NCI-H2107 treated with DMSO at 0.1 percent for 48 hours (cell line): Measurements from ENCODE around the gene MESP1.

Experiments used
- DNase-seq: peaks from one replicate; lab custom pipeline; 2025; ENCODE audit not compliant: unreplicated experiment; lab: John Stamatoyannopoulos, UW

Gene MESP1

DNA sequence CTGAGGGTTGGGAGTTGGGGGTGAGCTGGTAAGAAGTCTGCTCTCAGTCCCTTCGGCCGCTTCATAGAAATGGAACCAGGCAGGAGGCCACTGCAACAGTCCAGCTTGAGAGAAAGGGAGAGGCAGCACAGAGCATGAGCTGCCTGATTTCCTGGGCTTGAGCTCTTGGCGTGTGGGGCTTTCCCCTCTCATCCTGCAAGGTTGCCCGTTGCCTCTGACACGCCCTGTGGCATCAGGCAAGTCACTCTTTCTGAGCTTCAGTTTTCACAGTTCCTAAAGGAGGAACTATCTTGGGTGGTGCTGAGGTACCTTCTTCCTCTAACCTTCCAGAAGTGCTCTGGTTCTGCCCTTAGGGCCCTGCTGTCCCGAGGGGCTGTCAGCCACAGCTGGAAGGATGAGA is 30.0 kb upstream of the MESP1 start:
- no peak for DNase-seq

GRCh38 chr15:89780601-89781000 is 29.6 kb upstream of the MESP1 start:
- DNase-seq: no peak

- DNase-seq: no peak
These were observed 27.8 kb upstream of the MESP1 start for GRCh38 chr15:89778861-89779260.

GRCh38 chr15:89777782-89778380 is 26.8 kb upstream of the MESP1 start:
- DNase-seq: no peak

DNA sequence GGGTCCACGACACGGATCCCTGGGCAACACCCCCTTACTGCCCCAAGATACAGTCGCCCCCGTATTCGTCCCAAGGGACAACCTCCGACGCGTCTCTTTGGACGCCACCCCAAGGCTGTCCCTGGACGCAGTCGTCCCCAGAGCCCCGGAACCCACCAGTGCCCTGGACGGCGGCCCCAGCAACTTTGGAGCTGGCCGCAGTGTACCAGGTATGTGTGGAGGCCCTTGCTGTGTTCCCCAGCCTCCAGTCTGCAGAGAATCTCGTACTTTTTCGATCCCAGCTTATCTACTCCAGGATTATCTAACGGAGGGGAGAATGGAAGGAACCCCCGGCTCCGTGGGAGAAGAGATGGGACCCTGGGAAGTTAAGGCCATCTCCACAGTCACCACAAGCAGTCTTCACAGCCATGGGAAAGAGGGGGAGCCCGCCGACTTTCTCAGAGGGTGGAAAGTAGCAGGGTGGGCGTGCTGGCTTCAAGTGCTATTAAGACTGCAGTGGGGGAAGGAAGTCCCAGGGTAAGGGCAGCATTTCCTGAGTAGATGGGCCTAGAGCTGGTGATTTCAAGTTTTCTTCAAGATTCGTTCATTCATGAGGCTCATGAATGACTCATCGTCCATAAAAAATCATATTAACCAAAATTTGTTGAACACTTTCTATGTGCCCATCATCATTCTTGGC is 26.2 kb upstream of the MESP1 start:
- no peak for DNase-seq

- no peak for DNase-seq
These were observed 25.4 kb upstream of the MESP1 start, which contains the start of gene MESP2 for GRCh38 chr15:89776274-89777072. TSS of gene MESP2 (plus strand) at chr15:89776332. CDS start at chr15:89776358, 26 bp downstream.

DNA sequence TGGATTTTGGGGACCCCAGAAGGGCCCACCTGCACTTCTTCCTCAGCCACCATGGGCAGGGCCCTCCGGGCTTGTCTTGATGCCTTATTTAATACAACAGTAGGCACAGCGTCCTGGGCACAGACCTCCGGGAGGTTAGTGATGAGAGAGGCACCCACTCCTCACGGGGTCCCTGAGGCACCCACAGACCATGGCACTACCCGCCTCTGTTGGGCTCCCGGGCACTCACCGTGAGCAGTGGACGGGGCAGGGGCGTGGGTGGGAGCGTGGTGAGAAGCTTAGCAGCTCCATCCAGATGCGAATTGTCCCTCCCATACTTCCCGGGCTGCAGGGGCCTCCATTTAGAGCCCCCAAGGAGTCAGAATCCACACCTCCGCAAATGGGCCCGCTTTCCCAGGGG is 24.8 kb upstream of the MESP1 start:
- no peak for DNase-seq

- no peak for DNase-seq
These were observed 23.4 kb upstream of the MESP1 start for GRCh38 chr15:89774492-89774891.

DNA sequence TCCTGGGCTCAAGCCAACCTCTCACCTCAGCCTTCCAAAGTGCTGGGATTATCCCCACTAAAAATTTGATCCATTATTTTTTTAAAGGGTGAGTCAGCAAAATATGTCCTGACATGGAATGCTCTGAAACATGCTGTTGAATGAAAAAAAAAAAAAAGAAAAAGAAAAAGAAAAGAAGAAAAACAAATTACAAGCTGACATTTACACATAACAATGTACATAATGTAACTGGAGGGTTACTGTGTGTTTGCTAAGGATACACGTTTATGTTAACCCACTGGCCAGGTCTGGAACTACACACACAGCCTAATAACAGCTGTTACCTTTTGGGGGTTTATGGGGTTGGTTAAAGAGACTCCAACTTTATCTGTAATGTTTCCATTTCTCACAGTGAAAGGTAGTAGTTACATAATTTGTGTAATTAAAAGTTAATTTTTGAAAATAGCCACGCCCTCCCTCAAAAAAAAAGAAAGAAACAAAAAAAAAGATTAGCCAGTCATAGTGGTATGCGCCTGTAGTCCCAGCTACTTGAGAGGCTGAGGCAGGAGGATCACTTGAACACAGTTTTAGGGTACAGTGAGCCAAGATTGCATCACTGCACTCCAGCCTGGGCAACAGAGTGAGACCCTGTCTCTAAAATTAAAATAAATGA is 22.0 kb upstream of the MESP1 start:
- DNase-seq: no peak

DNA sequence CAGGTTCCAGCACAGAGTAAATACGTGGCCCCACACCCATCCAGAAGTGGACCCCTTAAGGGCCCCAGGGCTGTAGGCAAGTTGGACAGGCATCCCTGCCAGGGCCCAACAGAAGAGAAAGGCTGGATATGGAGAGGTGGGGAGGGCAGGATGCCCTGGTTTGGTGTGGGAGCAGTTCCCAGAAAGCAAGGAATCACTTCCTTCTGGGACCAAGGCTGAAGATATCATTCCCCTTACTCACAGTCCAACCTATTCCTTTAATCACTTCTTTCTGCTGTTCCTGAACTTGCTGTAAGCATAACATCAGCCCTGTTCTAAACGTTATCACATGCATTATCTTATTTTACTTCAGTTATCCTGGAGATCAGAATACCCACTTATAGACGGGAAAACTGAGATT is 19.0 kb upstream of the MESP1 start:
- no peak for DNase-seq

DNA sequence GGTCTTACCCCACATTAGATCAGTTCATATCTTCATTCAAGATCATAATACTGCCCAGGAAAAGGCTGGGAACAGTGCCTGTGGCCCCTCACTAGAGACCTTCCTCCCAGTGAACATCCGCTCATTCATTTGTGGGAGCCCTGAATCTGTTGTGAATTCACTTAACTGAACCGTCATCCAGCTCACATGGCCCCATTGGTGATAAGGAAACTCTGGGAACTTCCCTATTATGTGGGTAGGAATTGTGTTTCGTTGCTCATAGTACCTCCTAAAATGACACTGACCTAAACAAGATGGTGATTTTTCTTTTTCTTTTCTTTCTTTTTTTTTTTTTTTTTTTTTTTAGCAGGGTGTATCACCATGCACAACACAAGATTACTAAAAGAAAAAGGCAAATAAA is 18.3 kb upstream of the MESP1 start:
- no peak for DNase-seq

- DNase-seq: no peak
These were observed 17.0 kb upstream of the MESP1 start for GRCh38 chr15:89768071-89768500.

- no peak for DNase-seq
These were observed 16.4 kb upstream of the MESP1 start for GRCh38 chr15:89767411-89767915.

- no peak for DNase-seq
These were observed 15.6 kb upstream of the MESP1 start for GRCh38 chr15:89766357-89767311.

DNA sequence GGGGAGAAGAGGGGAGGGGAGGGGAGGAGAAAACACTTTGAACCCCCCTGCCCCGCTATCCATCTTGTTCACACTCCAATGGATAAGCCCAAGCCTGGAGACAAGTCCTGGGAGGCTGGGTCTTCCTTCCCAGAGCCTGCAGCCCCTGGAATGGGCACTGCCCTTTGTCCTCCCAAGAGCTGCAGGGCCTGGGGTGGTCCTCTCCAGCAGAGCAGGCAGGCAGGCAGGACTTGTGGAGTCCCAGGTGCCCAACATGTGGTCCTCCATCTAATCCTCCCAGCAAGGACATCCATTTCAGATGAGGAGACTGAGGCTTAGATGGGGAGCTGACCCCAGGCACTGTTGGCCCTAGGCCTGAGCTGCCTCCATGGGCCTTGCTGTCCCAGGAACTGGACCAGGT is 14.6 kb upstream of the MESP1 start:
- no peak for DNase-seq

- DNase-seq: no peak
These were observed 10.9 kb upstream of the MESP1 start for GRCh38 chr15:89761929-89762328.

DNA sequence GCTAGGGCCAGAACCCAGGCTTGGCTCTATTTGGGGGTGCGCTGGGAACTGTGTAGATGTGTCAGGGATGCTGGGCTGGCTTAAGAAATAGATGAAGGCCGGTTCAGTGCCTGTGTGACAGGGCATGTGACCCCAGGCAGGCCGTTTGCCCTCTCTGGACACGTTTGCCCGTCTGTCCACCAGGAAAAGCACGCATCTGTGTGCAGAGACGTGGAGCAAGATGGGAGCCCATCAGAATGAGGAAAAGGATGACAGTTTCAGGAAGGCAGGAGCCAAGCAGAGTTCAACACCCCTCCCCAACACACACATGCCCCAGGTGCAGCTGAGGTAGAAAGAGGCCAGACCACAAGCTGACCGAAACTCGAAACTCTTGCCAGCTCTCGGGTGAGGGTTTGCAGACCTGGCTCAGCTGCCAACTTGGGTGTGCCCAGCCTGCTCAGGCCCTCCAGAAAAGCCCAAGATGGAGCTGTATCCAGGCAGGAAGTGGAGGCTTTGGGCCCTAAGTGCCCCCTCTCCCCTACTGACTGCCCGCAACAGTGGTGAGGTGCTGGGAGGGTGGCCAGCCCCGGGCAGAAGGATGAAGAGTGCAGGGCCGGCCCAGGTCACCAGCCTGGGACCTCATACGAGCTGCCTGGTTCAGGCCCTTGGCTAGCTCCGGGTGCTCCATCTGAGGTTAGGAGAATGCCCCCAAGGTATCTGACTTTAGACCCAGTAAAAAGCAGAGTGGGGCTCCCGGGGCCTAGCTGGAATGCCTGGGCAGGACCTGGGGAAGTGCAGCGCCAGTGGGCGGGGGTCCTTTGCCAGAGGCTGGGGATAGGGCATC is 10.2 kb upstream of the MESP1 start:
- DNase-seq: no peak

DNA sequence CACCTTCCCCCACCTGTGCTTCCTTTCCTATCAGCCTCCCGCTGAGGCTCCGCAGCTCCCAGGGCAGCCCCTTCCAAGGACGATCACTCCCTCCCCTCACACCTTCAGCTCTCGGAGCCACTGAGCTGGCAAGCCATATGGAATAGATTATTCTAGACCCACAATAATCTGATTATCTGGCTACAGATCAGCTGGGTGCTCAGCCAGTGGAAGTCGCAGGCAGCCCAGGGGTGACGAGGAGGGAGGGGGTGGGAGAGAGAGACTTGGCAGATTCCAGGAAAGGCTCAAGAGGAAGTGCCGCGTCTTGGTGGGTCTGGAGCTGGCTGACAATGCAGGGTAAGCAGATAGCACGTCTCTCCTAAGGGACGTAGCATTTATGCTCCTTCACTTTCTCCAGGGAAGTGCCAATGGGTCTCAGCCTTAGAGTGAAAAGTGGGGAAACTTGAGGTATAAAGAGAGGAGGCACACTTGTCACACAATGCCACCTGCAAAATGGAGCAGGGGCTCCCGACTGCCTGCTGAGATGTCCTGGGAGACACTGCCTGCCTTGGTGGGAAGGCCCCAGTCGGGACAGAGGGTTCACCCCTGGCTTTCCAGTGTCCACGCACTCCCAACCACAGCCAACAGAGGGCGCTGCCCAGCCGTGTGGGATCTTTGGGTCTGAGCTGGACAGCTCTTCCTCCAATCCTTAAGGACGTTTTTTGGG is 9.4 kb upstream of the MESP1 start:
- DNase-seq: no peak

GRCh38 chr15:89759835-89760234 is 8.8 kb upstream of the MESP1 start:
- no peak for DNase-seq
